Measurements from ENCODE around the gene BRWD1.

DNA sequence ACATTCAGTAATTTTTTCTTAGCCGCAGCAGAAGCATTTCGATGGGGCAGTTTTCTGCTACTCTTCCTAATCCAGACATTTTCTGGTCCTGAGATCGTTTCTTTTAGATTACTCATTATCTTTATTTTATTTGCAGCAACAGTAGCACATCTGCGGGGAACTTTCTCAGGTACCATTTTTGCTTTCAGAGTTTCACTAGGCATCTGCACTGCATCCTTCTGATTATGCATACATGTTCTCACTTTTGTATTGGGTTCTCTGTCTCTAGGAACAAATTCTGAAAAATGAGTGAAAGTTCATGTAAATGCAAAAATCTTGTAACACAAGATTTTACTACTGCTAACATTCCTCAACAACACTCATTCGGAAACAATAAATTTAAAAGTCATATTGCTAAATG, 126.3 kb downstream of the BRWD1 start:
- TF ChIP-seq CTCF (conservative IDR thresholded peaks at IDR 0.05 in 1 of 2, IDR thresholded peaks at IDR 0.05 in 1 of 2; ENCODE audit: low read depth in 1 of 2, low read length in 2 of 2) (no peak), EZH2 (IDR thresholded peaks at IDR 0.05; ENCODE audit: low read length, missing control alignments) (no peak)

All from fibroblast of lung (primary cell).